ENCODE data around the gene RNF227. TPM values are rescaled to one million over a fixed set of nuclear protein-coding genes. Genes with fewer than 3 reads are reported as not detected.

Gene RNF227
- total RNA-seq, 1 donor: 2.4 TPM

- no peaks in the 10 kb centered on the region for H3K4me1 ChIP-seq (ENCODE audit: insufficient read depth, low read length)
Observed at GRCh38 chr17:7940034-7940433, 23.9 kb upstream of the RNF227 start.

GRCh38 chr17:7935859-7936258 lies 19.8 kb upstream of the RNF227 start:
- H3K4me1 ChIP-seq (ENCODE audit: insufficient read depth, low read length): peaks cover 21% of the 10 kb centered on the region
- H3K9me3 ChIP-seq (ENCODE audit: low read depth, low read length): no peaks in the 10 kb centered on the region
- no peaks in the 10 kb centered on the region for H3K27me3 ChIP-seq (ENCODE audit: insufficient read depth, low read length)
- H3K4me3 ChIP-seq (ENCODE audit: low read length): no peak overlapping the region

More at GRCh38 chr17:7940034-7940433, 23.9 kb upstream of the RNF227 start:
- no peak overlapping the region for H3K4me3 ChIP-seq (ENCODE audit: low read length)
- no peaks in the 10 kb centered on the region for H3K9me3 ChIP-seq (ENCODE audit: low read depth, low read length)
- no peaks in the 10 kb centered on the region for H3K27me3 ChIP-seq (ENCODE audit: insufficient read depth, low read length)

GRCh38 chr17:7932949-7933348 lies 16.9 kb upstream of the RNF227 start:
- H3K4me3 ChIP-seq (ENCODE audit: low read length): peak overlapping the region; percentile 67
- H3K9me3 ChIP-seq (ENCODE audit: low read depth, low read length): no peaks in the 10 kb centered on the region
- peaks cover 29% of the 10 kb centered on the region for H3K4me1 ChIP-seq (ENCODE audit: insufficient read depth, low read length)
- no peaks in the 10 kb centered on the region for H3K27me3 ChIP-seq (ENCODE audit: insufficient read depth, low read length)

GRCh38 chr17:7932483-7932891 lies 16.4 kb upstream of the RNF227 start:
- Histone ChIP-seq H3K9me3 (ENCODE audit: low read depth, low read length) (no peaks in the 10 kb centered on the region), H3K4me1 (ENCODE audit: insufficient read depth, low read length) (peaks cover 29% of the 10 kb centered on the region), H3K4me3 (ENCODE audit: low read length) (peak overlapping the region; percentile 67), H3K27me3 (ENCODE audit: insufficient read depth, low read length) (no peaks in the 10 kb centered on the region)

- Histone ChIP-seq H3K4me3 (ENCODE audit: low read length) (peak within 1 kb of the TSS; percentile 67), H3K27me3 (ENCODE audit: insufficient read depth, low read length) (no peaks in the 10 kb centered on the region), H3K9me3 (ENCODE audit: low read depth, low read length) (no peaks in the 10 kb centered on the region), H3K4me1 (ENCODE audit: insufficient read depth, low read length) (peaks cover 29% of the 10 kb centered on the region)
Observed at GRCh38 chr17:7931709-7932482, 15.8 kb upstream of the RNF227 start, which contains the start of the genes CNTROB and TRAPPC1. TSS of gene CNTROB (plus strand) at chr17:7932206. CDS start at chr17:7933080, 874 bp downstream. TSS of gene TRAPPC1 (minus strand) at chr17:7931946. CDS start at chr17:7931829, 117 bp downstream.

DNA sequence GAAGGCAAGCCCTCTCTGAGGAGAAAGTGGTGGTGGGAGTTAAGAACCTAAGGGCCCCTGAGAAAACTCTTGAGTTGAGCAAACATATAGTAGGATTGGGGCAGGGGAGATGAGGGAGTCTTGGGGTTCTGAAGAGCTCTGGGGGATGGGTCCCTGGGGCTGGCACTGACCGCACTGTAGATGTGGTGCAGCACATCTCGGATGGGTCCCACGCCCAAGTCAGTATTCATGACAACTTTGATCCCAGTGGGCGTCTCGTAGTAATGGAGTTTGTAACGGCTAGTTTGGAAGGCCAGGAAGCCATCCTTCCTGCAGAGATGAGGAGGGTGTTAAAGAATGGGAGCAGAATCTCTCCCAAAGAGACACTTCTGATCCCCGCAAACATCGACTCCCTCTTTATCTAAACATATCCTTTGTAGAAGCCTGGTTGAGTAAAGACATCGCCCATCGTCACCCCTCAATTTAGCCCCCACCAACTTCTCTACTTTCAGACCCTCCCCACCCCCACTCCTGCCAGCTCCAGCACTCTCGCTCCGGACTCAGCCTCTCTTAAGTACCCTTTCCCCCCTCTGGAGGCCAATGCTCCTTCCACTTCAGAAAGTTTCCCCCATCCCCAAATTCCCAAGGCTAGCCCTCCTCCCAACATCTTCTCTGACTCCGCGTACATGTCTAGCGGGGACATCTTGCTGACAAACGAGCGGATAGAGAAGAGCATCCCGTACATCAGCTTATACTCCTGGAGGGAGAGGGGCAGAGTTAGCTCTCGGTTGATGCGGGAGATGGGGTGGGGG lies 14.9 kb upstream of the RNF227 start:
- no peaks in the 10 kb centered on the region for H3K27me3 ChIP-seq (ENCODE audit: insufficient read depth, low read length)
- H3K4me1 ChIP-seq (ENCODE audit: insufficient read depth, low read length): peaks cover 29% of the 10 kb centered on the region
- no peaks in the 10 kb centered on the region for H3K9me3 ChIP-seq (ENCODE audit: low read depth, low read length)
- peak overlapping the region; percentile 67 for H3K4me3 ChIP-seq (ENCODE audit: low read length)

DNA sequence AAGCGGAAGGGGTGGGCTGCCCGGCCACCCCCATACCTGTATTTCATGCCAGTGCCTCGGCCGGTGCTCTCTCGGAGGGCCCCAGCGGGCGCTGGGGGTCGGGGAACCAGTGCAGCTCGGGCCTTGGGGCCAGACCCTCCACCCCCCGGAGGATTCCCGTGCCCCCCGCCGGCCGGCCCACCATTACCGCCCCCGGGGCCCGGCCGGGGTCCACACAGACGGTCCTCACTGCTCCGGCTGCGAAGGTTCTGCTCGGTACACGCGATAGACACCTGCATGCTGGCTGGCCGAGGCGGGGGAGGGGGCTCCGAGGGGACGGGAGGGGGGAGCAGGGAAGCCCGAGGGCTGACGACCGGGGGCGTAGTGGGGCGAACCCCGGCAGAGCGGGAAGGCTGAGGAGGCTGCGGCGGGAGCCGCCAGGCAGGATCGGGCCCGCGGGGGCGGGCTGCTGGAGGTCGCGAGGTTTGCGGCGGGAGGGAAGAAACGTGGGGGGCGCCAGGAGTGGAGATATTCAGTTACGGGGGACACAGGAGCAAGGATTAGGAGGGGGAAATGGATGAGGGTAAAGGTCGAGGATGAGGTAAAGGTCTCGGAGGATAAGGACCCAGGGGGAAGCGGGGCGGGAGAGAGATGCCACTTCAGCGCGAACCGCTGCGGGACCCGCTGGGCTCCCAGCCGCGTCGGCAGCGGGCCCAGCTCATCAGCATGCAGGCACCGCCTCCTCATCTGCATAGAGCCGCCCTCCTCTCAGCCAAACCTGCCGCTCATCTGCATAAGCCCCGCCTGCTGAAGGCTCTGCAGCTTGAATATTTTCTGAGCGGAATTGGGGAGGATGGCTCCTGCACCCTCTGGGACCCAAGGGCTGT lies 13.3 kb upstream of the RNF227 start, which contains the start of gene KCNAB3:
Gene KCNAB3 (minus strand): TSS at position 699 of the 866 bp plus-strand sequence. CDS start 421 bp downstream, at position 278.
- no peak within 1 kb of the TSS for H3K4me3 ChIP-seq (ENCODE audit: low read length)
- H3K27me3 ChIP-seq (ENCODE audit: insufficient read depth, low read length): no peaks in the 10 kb centered on the region
- peaks cover 29% of the 10 kb centered on the region for H3K4me1 ChIP-seq (ENCODE audit: insufficient read depth, low read length)
- H3K9me3 ChIP-seq (ENCODE audit: low read depth, low read length): no peaks in the 10 kb centered on the region

- H3K4me1 ChIP-seq (ENCODE audit: insufficient read depth, low read length): peaks cover 31% of the 10 kb centered on the region
- no peak overlapping the region for H3K4me3 ChIP-seq (ENCODE audit: low read length)
- H3K9me3 ChIP-seq (ENCODE audit: low read depth, low read length): no peaks in the 10 kb centered on the region
- no peaks in the 10 kb centered on the region for H3K27me3 ChIP-seq (ENCODE audit: insufficient read depth, low read length)
Observed at GRCh38 chr17:7927596-7927995, 11.5 kb upstream of the RNF227 start.

DNA sequence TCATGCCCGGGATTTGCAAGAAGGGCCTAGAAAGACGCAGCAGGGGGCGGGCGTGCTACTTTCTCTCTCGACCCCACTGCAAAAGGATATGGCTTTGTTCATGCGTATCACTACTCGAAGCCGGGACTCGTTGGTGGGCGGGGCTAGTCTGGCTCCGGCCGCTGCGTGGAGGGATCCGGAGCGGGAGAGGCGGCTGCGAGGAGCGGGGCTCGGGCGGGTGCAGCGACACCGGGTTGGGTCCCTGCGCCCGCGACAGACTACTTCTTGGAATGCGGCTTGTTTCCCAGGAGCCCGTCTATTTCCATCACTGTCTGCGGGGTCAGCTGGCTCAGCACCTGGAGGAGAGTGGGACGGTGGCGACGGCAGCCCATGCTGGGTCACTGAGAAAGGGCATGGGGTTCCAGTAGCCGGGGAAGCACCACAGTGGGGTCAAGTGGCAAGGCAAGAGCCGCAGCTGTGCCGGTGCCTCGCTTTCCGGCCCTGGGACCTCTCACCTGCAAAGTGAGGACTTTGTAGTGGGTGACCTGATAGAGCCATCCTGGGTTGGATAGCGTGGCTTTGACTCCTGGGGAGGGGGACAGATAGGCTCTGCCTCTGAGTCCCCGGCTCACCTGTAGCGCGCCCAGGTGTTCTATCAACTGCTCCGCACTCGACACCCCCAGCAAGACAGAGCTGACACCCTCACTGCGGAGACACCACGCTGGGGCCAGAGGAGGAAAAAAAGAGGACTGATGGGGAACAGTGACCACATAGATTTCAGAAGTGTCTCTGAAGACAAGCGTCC lies 6.9 kb upstream of the RNF227 start:
- no peaks in the 10 kb centered on the region for H3K27me3 ChIP-seq (ENCODE audit: insufficient read depth, low read length)
- H3K9me3 ChIP-seq (ENCODE audit: low read depth, low read length): no peaks in the 10 kb centered on the region
- peaks cover 21% of the 10 kb centered on the region for H3K4me1 ChIP-seq (ENCODE audit: insufficient read depth, low read length)
- H3K4me3 ChIP-seq (ENCODE audit: low read length): peak overlapping the region; percentile 36

DNA sequence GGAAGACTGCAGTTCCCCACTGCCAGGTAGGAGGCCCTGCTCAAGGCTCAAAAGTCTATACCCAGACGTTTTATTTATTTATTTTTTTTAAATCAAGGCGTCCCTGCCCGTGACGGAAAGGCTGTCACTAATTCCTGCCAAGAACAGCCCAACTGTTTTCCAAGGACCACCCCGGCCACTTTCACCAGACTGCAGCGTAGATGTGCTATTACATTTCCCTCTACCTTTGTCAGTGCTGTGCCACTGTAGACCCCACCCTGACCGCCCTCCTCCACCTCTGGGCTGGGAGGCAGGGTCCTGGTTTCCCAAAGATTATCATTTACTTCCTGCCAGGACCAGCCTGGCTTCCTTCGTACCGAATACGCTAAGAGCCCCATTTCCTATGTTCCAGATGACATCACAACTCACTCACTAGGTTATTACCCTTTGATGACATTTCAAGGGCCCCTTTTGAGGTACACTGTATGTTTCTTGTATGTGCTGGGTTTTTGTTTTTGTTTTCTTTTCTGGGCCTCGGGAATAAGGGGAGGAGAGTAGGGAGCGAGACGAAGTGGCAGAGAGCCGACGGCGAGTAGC lies 6.3 kb upstream of the RNF227 start:
- Histone ChIP-seq H3K4me1 (ENCODE audit: insufficient read depth, low read length) (peaks cover 21% of the 10 kb centered on the region), H3K4me3 (ENCODE audit: low read length) (peak overlapping the region; percentile 36)

GRCh38 chr17:7916808-7917207 lies 719 bp upstream of the RNF227 start:
- H3K4me3 ChIP-seq (ENCODE audit: low read length): no peak overlapping the region
- H3K9me3 ChIP-seq (ENCODE audit: low read depth, low read length): no peaks in the 10 kb centered on the region
- no peaks in the 10 kb centered on the region for H3K27me3 ChIP-seq (ENCODE audit: insufficient read depth, low read length)
- H3K4me1 ChIP-seq (ENCODE audit: insufficient read depth, low read length): peaks cover 30% of the 10 kb centered on the region

More for the DNA sequence above, 6.3 kb upstream of the RNF227 start:
- Histone ChIP-seq H3K27me3 (ENCODE audit: insufficient read depth, low read length) (no peaks in the 10 kb centered on the region), H3K9me3 (ENCODE audit: low read depth, low read length) (no peaks in the 10 kb centered on the region)

- Histone ChIP-seq H3K4me3 (ENCODE audit: low read length) (peak overlapping the region; percentile 59), H3K27me3 (ENCODE audit: insufficient read depth, low read length) (no peaks in the 10 kb centered on the region), H3K9me3 (ENCODE audit: low read depth, low read length) (no peaks in the 10 kb centered on the region), H3K4me1 (ENCODE audit: insufficient read depth, low read length) (peaks cover 30% of the 10 kb centered on the region)
Observed at GRCh38 chr17:7916385-7916682, 245 bp upstream of the RNF227 start.

DNA sequence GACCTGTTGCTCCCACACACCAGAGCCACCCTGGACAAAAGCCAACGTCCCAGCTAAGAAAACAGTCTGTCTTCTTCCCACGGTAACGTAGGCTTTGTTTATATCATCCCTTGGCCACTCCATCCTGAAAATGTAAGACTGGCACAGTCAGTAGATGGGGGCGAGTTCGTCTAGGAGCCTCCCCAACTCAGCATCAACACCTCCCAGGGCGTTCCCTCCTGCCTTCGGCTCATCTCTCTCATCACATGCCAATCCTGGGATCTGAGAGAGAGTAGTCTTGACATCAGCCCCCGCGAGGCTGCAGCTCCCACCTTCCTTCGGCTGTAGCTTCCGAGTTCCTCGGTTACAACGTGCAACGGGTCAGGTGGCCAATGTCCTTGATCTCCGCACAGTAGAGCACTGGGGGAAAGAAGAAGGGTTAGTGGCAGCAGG lies 894 bp downstream of the RNF227 start:
- peak overlapping the region; percentile 59 for H3K4me3 ChIP-seq (ENCODE audit: low read length)
- no peaks in the 10 kb centered on the region for H3K9me3 ChIP-seq (ENCODE audit: low read depth, low read length)
- no peaks in the 10 kb centered on the region for H3K27me3 ChIP-seq (ENCODE audit: insufficient read depth, low read length)
- H3K4me1 ChIP-seq (ENCODE audit: insufficient read depth, low read length): peaks cover 30% of the 10 kb centered on the region

Measured in mononuclear cell (primary cell).